Measurements from ENCODE around the gene DUSP2. TPM values are rescaled to one million over a fixed set of nuclear protein-coding genes. Genes with fewer than 3 reads are reported as not detected.

Gene DUSP2
- total and polyA plus RNA-seq, 10 of the 15 experiments (the other 5 are each of a cell fraction or from before 2014, with no cell fraction given): 9.7 to 212 (median 57.2) TPM

DNA sequence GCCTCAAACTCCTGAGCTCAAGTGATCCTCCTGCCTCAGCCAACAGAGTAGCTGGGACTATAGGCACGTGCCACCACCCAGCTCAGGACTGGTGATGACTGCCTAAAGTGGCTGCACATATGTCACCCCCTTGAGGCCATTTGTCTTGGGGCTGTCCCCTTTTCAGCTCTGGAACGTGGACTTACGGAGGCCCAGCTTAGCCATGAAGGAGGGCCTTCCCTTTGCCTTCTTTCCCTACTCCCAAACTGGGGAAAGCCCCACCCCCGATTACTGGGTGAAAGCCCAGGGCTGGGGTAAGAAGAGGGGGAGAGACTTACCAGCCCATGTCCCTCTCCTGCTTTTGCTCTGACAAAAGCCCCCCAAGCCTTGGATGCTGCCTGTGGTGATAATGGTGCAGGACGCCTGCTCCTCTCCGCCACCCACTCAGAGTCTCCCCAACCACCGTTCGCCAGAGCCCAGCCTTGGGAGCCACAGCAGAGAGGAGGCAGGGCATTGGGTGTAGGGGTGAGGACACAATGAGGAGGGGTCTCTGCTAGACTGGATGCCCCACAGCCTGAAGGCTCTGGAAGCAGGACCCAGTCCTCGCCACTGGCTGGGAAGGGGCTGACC lies 2.5 kb upstream of the DUSP2 start (continued):
- TF ChIP-seq, protein P1, sequence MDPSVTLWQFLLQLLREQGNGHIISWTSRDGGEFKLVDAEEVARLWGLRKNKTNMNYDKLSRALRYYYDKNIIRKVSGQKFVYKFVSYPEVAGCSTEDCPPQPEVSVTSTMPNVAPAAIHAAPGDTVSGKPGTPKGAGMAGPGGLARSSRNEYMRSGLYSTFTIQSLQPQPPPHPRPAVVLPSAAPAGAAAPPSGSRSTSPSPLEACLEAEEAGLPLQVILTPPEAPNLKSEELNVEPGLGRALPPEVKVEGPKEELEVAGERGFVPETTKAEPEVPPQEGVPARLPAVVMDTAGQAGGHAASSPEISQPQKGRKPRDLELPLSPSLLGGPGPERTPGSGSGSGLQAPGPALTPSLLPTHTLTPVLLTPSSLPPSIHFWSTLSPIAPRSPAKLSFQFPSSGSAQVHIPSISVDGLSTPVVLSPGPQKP (IDR thresholded peaks at IDR 0.05; ENCODE audit: low read depth, low read length): no peak
- TF ChIP-seq GATAD2B (conservative IDR thresholded peaks at IDR 0.05; ENCODE audit: low read depth) (no peak), EED (IDR thresholded peaks at IDR 0.05; ENCODE audit: low read depth) (0 out of 2 replicates have a peak, but pooled peaks have one; percentile 15), RAD51 (IDR thresholded peaks at IDR 0.05) (peak; percentile 56; the same call in 1 of the 2 replicates), FOXK2 (IDR thresholded peaks at IDR 0.05) (no peak), SIX5 (IDR thresholded peaks at IDR 0.05; ENCODE audit: low read depth, low read length, severe bottlenecking) (no peak), HDGF (IDR thresholded peaks at IDR 0.05) (no peak), PML (IDR thresholded peaks at IDR 0.05; ENCODE audit: low read length) (no peak), BHLHE40 (IDR thresholded peaks at IDR 0.05; ENCODE audit: borderline replicate concordance in 1 of 2, low read depth in 2 of 2, low read length in 1 of 2) (peak; percentile 90 to 94), SMARCA5 (IDR thresholded peaks at IDR 0.05) (no peak), TCF12 (IDR thresholded peaks at IDR 0.05; ENCODE audit: low read depth, low read length) (no peak), CBFB (IDR thresholded peaks at IDR 0.05; ENCODE audit: low read depth) (no peak), ATF7 (IDR thresholded peaks at IDR 0.05; ENCODE audit: low read depth) (no peak), RCOR1 (conservative IDR thresholded peaks at IDR 0.05; ENCODE audit: low read depth, low read length) (no peak), ZNF384 (IDR thresholded peaks at IDR 0.05; ENCODE audit: borderline replicate concordance, low read depth, low read length) (no peak)
- TF ChIP-seq, protein P2, sequence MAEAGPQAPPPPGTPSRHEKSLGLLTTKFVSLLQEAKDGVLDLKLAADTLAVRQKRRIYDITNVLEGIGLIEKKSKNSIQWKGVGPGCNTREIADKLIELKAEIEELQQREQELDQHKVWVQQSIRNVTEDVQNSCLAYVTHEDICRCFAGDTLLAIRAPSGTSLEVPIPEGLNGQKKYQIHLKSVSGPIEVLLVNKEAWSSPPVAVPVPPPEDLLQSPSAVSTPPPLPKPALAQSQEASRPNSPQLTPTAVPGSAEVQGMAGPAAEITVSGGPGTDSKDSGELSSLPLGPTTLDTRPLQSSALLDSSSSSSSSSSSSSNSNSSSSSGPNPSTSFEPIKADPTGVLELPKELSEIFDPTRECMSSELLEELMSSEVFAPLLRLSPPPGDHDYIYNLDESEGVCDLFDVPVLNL (IDR thresholded peaks at IDR 0.05; ENCODE audit: low read depth, low read length): no peak
- TF ChIP-seq, protein P3, sequence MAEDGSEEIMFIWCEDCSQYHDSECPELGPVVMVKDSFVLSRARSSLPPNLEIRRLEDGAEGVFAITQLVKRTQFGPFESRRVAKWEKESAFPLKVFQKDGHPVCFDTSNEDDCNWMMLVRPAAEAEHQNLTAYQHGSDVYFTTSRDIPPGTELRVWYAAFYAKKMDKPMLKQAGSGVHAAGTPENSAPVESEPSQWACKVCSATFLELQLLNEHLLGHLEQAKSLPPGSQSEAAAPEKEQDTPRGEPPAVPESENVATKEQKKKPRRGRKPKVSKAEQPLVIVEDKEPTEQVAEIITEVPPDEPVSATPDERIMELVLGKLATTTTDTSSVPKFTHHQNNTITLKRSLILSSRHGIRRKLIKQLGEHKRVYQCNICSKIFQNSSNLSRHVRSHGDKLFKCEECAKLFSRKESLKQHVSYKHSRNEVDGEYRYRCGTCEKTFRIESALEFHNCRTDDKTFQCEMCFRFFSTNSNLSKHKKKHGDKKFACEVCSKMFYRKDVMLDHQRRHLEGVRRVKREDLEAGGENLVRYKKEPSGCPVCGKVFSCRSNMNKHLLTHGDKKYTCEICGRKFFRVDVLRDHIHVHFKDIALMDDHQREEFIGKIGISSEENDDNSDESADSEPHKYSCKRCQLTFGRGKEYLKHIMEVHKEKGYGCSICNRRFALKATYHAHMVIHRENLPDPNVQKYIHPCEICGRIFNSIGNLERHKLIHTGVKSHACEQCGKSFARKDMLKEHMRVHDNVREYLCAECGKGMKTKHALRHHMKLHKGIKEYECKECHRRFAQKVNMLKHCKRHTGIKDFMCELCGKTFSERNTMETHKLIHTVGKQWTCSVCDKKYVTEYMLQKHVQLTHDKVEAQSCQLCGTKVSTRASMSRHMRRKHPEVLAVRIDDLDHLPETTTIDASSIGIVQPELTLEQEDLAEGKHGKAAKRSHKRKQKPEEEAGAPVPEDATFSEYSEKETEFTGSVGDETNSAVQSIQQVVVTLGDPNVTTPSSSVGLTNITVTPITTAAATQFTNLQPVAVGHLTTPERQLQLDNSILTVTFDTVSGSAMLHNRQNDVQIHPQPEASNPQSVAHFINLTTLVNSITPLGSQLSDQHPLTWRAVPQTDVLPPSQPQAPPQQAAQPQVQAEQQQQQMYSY (CRISPR knock-in tag; IDR thresholded peaks at IDR 0.05): no peak
- TF ChIP-seq, protein P4, sequence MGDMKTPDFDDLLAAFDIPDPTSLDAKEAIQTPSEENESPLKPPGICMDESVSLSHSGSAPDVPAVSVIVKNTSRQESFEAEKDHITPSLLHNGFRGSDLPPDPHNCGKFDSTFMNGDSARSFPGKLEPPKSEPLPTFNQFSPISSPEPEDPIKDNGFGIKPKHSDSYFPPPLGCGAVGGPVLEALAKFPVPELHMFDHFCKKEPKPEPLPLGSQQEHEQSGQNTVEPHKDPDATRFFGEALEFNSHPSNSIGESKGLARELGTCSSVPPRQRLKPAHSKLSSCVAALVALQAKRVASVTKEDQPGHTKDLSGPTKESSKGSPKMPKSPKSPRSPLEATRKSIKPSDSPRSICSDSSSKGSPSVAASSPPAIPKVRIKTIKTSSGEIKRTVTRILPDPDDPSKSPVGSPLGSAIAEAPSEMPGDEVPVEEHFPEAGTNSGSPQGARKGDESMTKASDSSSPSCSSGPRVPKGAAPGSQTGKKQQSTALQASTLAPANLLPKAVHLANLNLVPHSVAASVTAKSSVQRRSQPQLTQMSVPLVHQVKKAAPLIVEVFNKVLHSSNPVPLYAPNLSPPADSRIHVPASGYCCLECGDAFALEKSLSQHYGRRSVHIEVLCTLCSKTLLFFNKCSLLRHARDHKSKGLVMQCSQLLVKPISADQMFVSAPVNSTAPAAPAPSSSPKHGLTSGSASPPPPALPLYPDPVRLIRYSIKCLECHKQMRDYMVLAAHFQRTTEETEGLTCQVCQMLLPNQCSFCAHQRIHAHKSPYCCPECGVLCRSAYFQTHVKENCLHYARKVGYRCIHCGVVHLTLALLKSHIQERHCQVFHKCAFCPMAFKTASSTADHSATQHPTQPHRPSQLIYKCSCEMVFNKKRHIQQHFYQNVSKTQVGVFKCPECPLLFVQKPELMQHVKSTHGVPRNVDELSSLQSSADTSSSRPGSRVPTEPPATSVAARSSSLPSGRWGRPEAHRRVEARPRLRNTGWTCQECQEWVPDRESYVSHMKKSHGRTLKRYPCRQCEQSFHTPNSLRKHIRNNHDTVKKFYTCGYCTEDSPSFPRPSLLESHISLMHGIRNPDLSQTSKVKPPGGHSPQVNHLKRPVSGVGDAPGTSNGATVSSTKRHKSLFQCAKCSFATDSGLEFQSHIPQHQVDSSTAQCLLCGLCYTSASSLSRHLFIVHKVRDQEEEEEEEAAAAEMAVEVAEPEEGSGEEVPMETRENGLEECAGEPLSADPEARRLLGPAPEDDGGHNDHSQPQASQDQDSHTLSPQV (IDR thresholded peaks at IDR 0.05): 0 out of 2 replicates have a peak, but pooled peaks have one; percentile 31

Measured in GM12878 (cell line).